Measurements from ENCODE around the gene ENKD1. TPM values are rescaled to one million over a fixed set of nuclear protein-coding genes. Genes with fewer than 3 reads are reported as not detected.

ENKD1 gene
- total RNA-seq, 1 donor, result 11.2 TPM

DNA sequence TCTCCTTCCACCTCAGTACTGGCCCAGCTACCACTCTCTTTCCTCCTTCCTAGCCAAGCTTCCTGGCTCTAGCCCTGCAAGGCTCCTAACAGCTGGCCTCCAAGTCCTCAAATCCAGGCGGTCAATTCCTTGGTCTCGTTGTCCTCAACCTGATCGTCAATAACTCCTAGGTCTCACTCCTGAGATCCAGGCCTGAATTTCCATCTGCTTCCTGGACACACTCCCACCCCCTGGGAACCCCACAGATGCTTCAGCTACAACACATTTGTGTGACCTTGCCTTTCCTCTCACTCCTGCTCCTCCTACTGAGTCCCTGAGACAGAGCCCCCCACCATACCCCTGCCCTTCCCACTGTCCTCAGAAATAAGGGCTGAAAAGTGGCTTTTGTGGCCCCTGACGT, 2.3 kb downstream of the ENKD1 start:
- no peak for DNase-seq (ENCODE audit: low read depth)
- H3K4me3 ChIP-seq (ENCODE audit: low read depth, low read length), result no peak overlapping the region
- TF ChIP-seq CTCF (IDR thresholded peaks at IDR 0.05; ENCODE audit: insufficient read depth, low read depth, low read length), result no peak

- no peak for TF ChIP-seq CTCF (IDR thresholded peaks at IDR 0.05; ENCODE audit: insufficient read depth, low read depth, low read length)
- no peak overlapping the region for H3K4me3 ChIP-seq (ENCODE audit: low read depth, low read length)
- DNase-seq (ENCODE audit: low read depth), result no peak
Observed at GRCh38 chr16:67663877-67664222, 2.7 kb downstream of the ENKD1 start.

GRCh38 chr16:67663151-67663876, 3.2 kb downstream of the ENKD1 start:
- DNase-seq (ENCODE audit: low read depth), result no peak
- peak; percentile 21 for TF ChIP-seq CTCF (IDR thresholded peaks at IDR 0.05; ENCODE audit: insufficient read depth, low read depth, low read length)
- no peak overlapping the region for H3K4me3 ChIP-seq (ENCODE audit: low read depth, low read length)

DNA sequence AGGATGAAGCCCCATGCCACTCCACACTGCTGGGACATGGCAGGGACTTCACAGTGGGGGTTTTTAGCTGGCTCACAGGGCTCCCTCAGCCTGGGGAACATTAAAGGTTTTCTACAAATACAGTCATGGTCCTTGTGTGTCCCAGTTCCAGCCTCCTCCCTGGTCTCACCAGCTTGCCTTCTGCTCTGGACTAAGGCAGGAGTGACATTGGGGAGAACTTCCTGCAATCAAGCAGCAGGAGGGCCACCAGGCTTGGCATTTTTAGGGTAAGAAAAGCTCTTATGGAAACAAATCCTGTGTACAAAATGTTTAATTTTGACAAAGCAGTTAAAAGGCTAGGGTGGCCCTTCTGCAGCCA, 3.9 kb downstream of the ENKD1 start:
- DNase-seq (ENCODE audit: low read depth), result no peak
- no peak overlapping the region for H3K4me3 ChIP-seq (ENCODE audit: low read depth, low read length)
- no peak for TF ChIP-seq CTCF (IDR thresholded peaks at IDR 0.05; ENCODE audit: insufficient read depth, low read depth, low read length)

DNA sequence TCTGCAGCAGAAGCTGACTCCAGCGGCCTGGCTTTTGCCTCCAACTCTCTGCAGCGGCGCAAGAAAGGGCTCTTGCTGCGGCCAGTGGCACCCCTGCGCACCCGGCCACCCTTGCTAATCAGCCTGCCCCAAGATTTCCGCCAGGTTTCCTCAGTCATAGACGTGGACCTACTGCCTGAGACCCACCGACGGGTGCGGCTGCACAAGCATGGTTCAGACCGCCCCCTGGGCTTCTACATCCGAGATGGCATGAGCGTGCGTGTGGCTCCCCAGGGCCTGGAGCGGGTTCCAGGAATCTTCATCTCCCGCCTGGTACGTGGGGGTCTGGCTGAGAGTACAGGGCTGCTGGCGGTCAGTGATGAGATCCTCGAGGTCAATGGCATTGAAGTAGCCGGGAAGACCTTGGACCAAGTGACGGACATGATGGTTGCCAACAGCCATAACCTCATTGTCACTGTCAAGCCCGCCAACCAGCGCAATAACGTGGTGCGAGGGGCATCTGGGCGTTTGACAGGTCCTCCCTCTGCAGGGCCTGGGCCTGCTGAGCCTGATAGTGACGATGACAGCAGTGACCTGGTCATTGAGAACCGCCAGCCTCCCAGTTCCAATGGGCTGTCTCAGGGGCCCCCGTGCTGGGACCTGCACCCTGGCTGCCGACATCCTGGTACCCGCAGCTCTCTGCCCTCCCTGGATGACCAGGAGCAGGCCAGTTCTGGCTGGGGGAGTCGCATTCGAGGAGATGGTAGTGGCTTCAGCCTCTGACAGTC, 4.5 kb downstream of the ENKD1 start:
- H3K4me3 ChIP-seq (ENCODE audit: low read depth, low read length), result no peak overlapping the region
- DNase-seq (ENCODE audit: low read depth), result no peak
- no peak for TF ChIP-seq CTCF (IDR thresholded peaks at IDR 0.05; ENCODE audit: insufficient read depth, low read depth, low read length)

GRCh38 chr16:67661101-67661761, 5.3 kb downstream of the ENKD1 start:
- DNase-seq (ENCODE audit: low read depth), result peak; percentile 38
- H3K4me3 ChIP-seq (ENCODE audit: low read depth, low read length), result peak overlapping the region; percentile 49
- no peak for TF ChIP-seq CTCF (IDR thresholded peaks at IDR 0.05; ENCODE audit: insufficient read depth, low read depth, low read length)
